Psoas muscle (tissue), 8 donors: ENCODE data around the gene LNPEP. TPM values are rescaled to one million over a fixed set of nuclear protein-coding genes. Genes with fewer than 3 reads are reported as not detected.

Experiments used
- ATAC-seq, 4 donors: fragments of 200-7000 bp; cut with Tn5 transposase; one replicate each; pipeline ENCODE4 v1.9.1; 2020; ENCODE audit warnings: moderate library complexity in 3 of 4, mild to moderate bottlenecking in 2 of 4
- DNase-seq, 2 donors: peaks; one replicate each; pipeline ENCODE4 v3.0.0-alpha.2; 2020
- H3K27ac ChIP-seq: fragments of 200-600 bp; one replicate; pipeline ENCODE4 v1.8.0; 2022
- H3K27me3 ChIP-seq, 3 donors: fragments of 200-600 bp in 1 of 3; one replicate each; pipeline versions ENCODE4 v1.6.1 to v1.8.0; 2013 to 2022; ENCODE audit warnings: low read length in 2 of 3, mild to moderate bottlenecking in 2 of 3, moderate library complexity in 1 of 3; ENCODE audit not compliant: insufficient read depth in 3 of 3
- H3K36me3 ChIP-seq, 2 donors: fragments of 200-600 bp in 1 of 2; one replicate each; pipeline versions ENCODE4 v1.6.1 to v1.8.0; 2013 to 2022; ENCODE audit warnings: low read depth in 1 of 2, mild to moderate bottlenecking in 1 of 2, moderate library complexity in 1 of 2; ENCODE audit not compliant: insufficient read depth in 1 of 2
- H3K4me1 ChIP-seq: fragments of 200-600 bp; one replicate; pipeline ENCODE4 v1.8.0; 2022
- H3K4me3 ChIP-seq: fragments of 200-600 bp; one replicate; pipeline ENCODE4 v1.8.0; 2022; ENCODE audit warnings: mild to moderate bottlenecking
- H3K9me3 ChIP-seq: fragments of 200-600 bp; one replicate; pipeline ENCODE4 v1.8.0; 2022
- WGBS, 3 donors: extraction: QIAGEN DNeasy Blood & Tissue Kit; methylation state at CpG; one replicate each; pipeline versions ENCODE4 v1.1.6 to v1.1.7; 2013; 5-methylcytosine and 5-hydroxymethylcytosine counted together
- intact Hi-C, 2 donors: fragments of 100-400 bp; cut with DNase I; formaldehyde crosslinking; loops; one replicate each; pipeline versions ENCODE4 v1.11.0 to v1.14.2; 2022
- polyA plus RNA-seq, 3 donors: library from polyadenylated mRNA; stranded (reverse); fragments of 200-250 nt; gene quantifications; one replicate each; pipeline ENCODE4 v1.2.3, GENCODE V29; 2013
- total RNA-seq, 4 donors: library from RNA; stranded (reverse); fragmentation: NEBNext Ultra II Directional in 2 of 4; extraction: Animal tissue kit (Norgen Biotek cat#: 25700) in 2 of 4; gene quantifications; one replicate each; pipeline versions ENCODE4 v1.2.1 to v1.2.4, GENCODE V29; 2021 to 2023
- TF ChIP-seq, protein P1 (sequence below): fragments of 200-600 bp; IDR thresholded peaks from one replicate; pipeline ENCODE4 v1.8.0; 2022; ENCODE audit warnings: antibody characterized with exemption
- donor health status: healthy with polysubstance abuse.
- donor health status: DM: no; HTN: no; CAD: no; lungs with moderate emphysema.
- donor health status: Bipolar disorder and iron deficiency.
- donor health status: healthy.
- donor health status: DM: yes; HTN: yes; CAD: no.
- donor health status: DM: no; HTN: no; CAD: no.
- donor health status: DM: no; HTN: no; CAD: no.
- donor health status: DM: yes; HTN: yes; CAD: no.

LNPEP gene
- total and polyA plus RNA-seq, 7 donors: 4.1 to 62.8 (median 30.4) TPM

- ATAC-seq: no peak
- Histone ChIP-seq H3K27me3 (no peaks in the 10 kb centered on the region), H3K4me1 (no peaks in the 10 kb centered on the region), H3K9me3 (no peaks in the 10 kb centered on the region), H3K4me3 (no peak overlapping the region), H3K36me3 (no peaks in the 10 kb centered on the region), H3K27ac (no peak overlapping the region)
- DNase-seq: no peak
- WGBS, 3 donors: 63 to 76% (median 71%) methylated on average over 3 of the region's 3 CpGs
- TF ChIP-seq, protein P1, sequence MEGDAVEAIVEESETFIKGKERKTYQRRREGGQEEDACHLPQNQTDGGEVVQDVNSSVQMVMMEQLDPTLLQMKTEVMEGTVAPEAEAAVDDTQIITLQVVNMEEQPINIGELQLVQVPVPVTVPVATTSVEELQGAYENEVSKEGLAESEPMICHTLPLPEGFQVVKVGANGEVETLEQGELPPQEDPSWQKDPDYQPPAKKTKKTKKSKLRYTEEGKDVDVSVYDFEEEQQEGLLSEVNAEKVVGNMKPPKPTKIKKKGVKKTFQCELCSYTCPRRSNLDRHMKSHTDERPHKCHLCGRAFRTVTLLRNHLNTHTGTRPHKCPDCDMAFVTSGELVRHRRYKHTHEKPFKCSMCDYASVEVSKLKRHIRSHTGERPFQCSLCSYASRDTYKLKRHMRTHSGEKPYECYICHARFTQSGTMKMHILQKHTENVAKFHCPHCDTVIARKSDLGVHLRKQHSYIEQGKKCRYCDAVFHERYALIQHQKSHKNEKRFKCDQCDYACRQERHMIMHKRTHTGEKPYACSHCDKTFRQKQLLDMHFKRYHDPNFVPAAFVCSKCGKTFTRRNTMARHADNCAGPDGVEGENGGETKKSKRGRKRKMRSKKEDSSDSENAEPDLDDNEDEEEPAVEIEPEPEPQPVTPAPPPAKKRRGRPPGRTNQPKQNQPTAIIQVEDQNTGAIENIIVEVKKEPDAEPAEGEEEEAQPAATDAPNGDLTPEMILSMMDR: no peak
- intact Hi-C loops: no loop called here
Measured at GRCh38 chr5:97043511-97043910, 107.6 kb downstream of the LNPEP start.

GRCh38 chr5:97044052-97044451 is 108.2 kb downstream of the LNPEP start:
- TF ChIP-seq, protein P1: peak; percentile 46
- Histone ChIP-seq H3K27me3 (no peaks in the 10 kb centered on the region), H3K27ac (no peak overlapping the region), H3K36me3 (no peaks in the 10 kb centered on the region), H3K4me1 (no peaks in the 10 kb centered on the region), H3K9me3 (no peaks in the 10 kb centered on the region), H3K4me3 (no peak overlapping the region)
- intact Hi-C loops: no loop called here
- DNase-seq (no peak), ATAC-seq (peak; percentile 63 to 76 (median 71))
- 72 to 81% (median 76%) methylated on average over 2 of the region's 2 CpGs for WGBS, 3 donors

GRCh38 chr5:97046270-97046982 is 110.5 kb downstream of the LNPEP start:
- TF ChIP-seq, protein P1: no peak
- DNase-seq (no peak), ATAC-seq (no peak)
- intact Hi-C loops: loop anchor here in 1 of 2 donors (5.0 kb wide), 2 partner anchors 96 to 116 kb away; partner anchors contain the start of gene LIX1
- H3K4me1 ChIP-seq: no peaks in the 10 kb centered on the region
- H3K4me3 ChIP-seq: no peak overlapping the region
- no peaks in the 10 kb centered on the region for H3K27me3 ChIP-seq
- H3K9me3 ChIP-seq: no peaks in the 10 kb centered on the region
- H3K27ac ChIP-seq: no peak overlapping the region
- WGBS, 3 donors: 87 to 88% (median 88%) methylated on average over 7 of the region's 7 CpGs
- no peaks in the 10 kb centered on the region for H3K36me3 ChIP-seq

- no peak for ATAC-seq
- intact Hi-C loops: loop anchor here in 1 of 2 donors (5.0 kb wide), 2 partner anchors 95 to 115 kb away; partner anchors contain the start of gene LIX1
- H3K4me1 ChIP-seq: no peaks in the 10 kb centered on the region
- H3K27ac ChIP-seq: no peak overlapping the region
- no peak for DNase-seq
- H3K36me3 ChIP-seq: no peaks in the 10 kb centered on the region
- H3K27me3 ChIP-seq: no peaks in the 10 kb centered on the region
- 84 to 97% (median 89%) methylated on average over 1 of the region's 1 CpG for whole genome bisulfite sequencing, 3 donors
- TF ChIP-seq, protein P1: no peak
- H3K4me3 ChIP-seq: no peak overlapping the region
- no peaks in the 10 kb centered on the region for H3K9me3 ChIP-seq
Measured at GRCh38 chr5:97047076-97047475, 111.2 kb downstream of the LNPEP start.
